ENCODE results near the gene FBXL3. TPM values are rescaled to one million over a fixed set of nuclear protein-coding genes. Genes with fewer than 3 reads are reported as not detected.

FBXL3 gene
- polyA plus RNA-seq, 1 of the 3 experiments (the other 2 are of a cell fraction): 13.6 TPM

DNA sequence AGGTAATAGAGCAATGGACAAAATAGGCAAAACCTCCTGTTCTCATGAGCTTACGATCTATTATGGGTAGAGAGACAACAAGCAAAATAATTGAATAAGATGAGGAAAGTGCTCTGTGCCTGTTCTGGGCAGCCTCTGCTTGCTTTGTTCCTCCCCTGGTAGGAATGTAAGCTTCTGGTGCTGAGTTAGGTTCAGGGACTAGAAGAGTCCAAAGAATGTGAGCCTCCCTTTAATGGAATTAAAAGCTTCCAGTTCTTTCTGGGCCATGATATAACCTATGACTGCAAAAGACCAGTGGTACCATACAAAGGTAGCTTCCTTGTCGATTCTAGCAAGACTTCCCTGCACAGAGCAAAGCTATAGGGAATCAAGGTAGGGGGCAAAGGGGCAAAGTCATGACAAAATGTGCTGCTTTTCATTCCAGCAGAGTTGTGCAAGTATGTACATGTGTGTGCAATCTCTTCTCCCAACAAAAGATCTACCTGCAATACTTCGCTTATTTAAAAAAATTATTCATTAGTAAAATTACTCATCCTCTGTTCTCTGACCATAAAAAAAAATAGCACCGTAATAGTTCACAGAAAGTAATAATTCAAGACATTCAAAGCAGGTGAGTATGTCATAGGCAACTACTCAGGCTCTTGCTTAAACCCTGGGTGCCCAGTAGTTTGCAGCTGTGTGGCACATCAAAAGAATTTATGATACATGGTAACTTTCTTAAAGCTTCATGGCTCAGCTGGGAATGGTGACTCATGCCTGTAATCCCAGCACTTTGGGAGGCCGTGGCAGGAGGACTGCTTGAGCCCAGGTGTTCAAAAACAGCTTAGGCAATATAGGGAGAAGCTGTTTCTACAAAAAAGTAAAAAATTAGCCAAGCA lies 57.2 kb downstream of the FBXL3 start (continued):
- TF ChIP-seq, protein P1, sequence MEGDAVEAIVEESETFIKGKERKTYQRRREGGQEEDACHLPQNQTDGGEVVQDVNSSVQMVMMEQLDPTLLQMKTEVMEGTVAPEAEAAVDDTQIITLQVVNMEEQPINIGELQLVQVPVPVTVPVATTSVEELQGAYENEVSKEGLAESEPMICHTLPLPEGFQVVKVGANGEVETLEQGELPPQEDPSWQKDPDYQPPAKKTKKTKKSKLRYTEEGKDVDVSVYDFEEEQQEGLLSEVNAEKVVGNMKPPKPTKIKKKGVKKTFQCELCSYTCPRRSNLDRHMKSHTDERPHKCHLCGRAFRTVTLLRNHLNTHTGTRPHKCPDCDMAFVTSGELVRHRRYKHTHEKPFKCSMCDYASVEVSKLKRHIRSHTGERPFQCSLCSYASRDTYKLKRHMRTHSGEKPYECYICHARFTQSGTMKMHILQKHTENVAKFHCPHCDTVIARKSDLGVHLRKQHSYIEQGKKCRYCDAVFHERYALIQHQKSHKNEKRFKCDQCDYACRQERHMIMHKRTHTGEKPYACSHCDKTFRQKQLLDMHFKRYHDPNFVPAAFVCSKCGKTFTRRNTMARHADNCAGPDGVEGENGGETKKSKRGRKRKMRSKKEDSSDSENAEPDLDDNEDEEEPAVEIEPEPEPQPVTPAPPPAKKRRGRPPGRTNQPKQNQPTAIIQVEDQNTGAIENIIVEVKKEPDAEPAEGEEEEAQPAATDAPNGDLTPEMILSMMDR (IDR thresholded peaks at IDR 0.05): no peak
- TF ChIP-seq, protein P2, sequence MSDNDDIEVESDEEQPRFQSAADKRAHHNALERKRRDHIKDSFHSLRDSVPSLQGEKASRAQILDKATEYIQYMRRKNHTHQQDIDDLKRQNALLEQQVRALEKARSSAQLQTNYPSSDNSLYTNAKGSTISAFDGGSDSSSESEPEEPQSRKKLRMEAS (IDR thresholded peaks at IDR 0.05; ENCODE audit: low read depth): no peak
- TF ChIP-seq EP300 (IDR thresholded peaks at IDR 0.05; ENCODE audit: borderline replicate concordance in 1 of 2, low read depth in 1 of 2, low read length in 1 of 2) (no peak), SMC3 (IDR thresholded peaks at IDR 0.05; ENCODE audit: low read depth, low read length) (no peak), NRF1 (IDR thresholded peaks at IDR 0.05; ENCODE audit: low read depth, low read length) (no peak), MXI1 (IDR thresholded peaks at IDR 0.05; ENCODE audit: low read depth, low read length) (no peak)

DNA sequence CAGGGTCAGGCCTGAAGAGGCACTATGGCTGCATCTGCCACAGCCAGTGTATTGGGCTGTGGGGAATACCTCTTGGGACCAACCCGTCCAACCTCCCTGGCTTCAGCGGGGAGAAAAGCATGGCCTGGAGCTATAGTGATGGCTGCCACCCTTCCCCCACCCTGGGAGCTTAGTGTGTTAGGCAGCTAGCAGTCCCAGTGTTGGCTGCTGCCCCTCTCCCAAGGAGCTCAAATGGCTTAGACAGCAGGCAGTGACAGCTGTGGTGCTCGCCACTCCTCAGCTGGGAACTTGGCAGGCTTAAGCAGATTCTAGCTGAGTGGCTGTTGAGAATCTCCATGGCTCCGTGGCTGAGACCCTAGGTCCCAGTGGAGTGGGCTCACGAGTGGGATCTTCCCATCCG lies 58.9 kb downstream of the FBXL3 start:
- CTCF ChIA-PET: interaction anchor here (0.6 to 5.1 kb wide), 2 partner anchors 11 to 509 kb away, joined by 3 to 34 read pairs; no protein-coding TSS in a partner anchor
- Histone ChIP-seq H3K9me2 (no peaks in the 10 kb centered on the region), H3F3A (replicated peaks; ENCODE audit: insufficient read depth) (no peaks in the 10 kb centered on the region), H4K20me1 (ENCODE audit: insufficient read depth) (no peaks in the 10 kb centered on the region), H2AFZ (ENCODE audit: low read depth) (no peak overlapping the region), H3K79me2 (ENCODE audit: insufficient read depth) (no peaks in the 10 kb centered on the region), H3K27me3 (ENCODE audit: insufficient read depth) (peaks cover 7% of the 10 kb centered on the region; the same call in 1 of the 2 replicates), H3K36me3 (replicated peaks in 1 of 2; ENCODE audit: control insufficient read depth in 1 of 2, insufficient read depth in 2 of 2, low read length in 1 of 2) (no peaks in the 10 kb centered on the region), H3K4me1 (ENCODE audit: control insufficient read depth in 1 of 2, insufficient read depth in 2 of 2, low read depth in 1 of 2, low read length in 1 of 2) (peaks cover 0 to 4% of the 10 kb centered on the region in 2 experiments; a peak in 1 of 4 replicates), H3K4me2 (no peak overlapping the region), H3K27ac (ENCODE audit: low read depth in 2 of 2, low read length in 1 of 2) (no peak overlapping the region), H3K9ac (no peak overlapping the region), H3K9me3 (no peaks in the 10 kb centered on the region), H3K4me3 (ENCODE audit: low read depth in 2 of 2, low read length in 1 of 2) (no peak overlapping the region)
- 20% methylated on average over 1 of the region's 6 CpGs for WGBS (ENCODE audit: low lambda C conversion rate)
- DNase-seq: no peak
- POLR2A ChIA-PET: no interaction called here
- TF ChIP-seq, protein P1 (IDR thresholded peaks at IDR 0.05): no peak
- TF ChIP-seq TAF1 (IDR thresholded peaks at IDR 0.05; ENCODE audit: borderline replicate concordance, low read depth, low read length) (no peak), FOXM1 (IDR thresholded peaks at IDR 0.05; ENCODE audit: low read depth) (no peak), EP300 (IDR thresholded peaks at IDR 0.05; ENCODE audit: borderline replicate concordance in 1 of 2, low read depth in 1 of 2, low read length in 1 of 2) (no peak), MXI1 (IDR thresholded peaks at IDR 0.05; ENCODE audit: low read depth, low read length) (no peak), RFX5 (IDR thresholded peaks at IDR 0.05; ENCODE audit: low read length) (no peak), YY1 (IDR thresholded peaks at IDR 0.05; ENCODE audit: low read depth) (no peak), EZH2phosphoT487 (IDR thresholded peaks at IDR 0.05; ENCODE audit: borderline replicate concordance, low read depth) (no peak), FOSL2 (IDR thresholded peaks at IDR 0.05; ENCODE audit: borderline replicate concordance, low read depth) (no peak), GABPA (IDR thresholded peaks at IDR 0.05; ENCODE audit: low read depth) (no peak)
- TF ChIP-seq, protein P3, sequence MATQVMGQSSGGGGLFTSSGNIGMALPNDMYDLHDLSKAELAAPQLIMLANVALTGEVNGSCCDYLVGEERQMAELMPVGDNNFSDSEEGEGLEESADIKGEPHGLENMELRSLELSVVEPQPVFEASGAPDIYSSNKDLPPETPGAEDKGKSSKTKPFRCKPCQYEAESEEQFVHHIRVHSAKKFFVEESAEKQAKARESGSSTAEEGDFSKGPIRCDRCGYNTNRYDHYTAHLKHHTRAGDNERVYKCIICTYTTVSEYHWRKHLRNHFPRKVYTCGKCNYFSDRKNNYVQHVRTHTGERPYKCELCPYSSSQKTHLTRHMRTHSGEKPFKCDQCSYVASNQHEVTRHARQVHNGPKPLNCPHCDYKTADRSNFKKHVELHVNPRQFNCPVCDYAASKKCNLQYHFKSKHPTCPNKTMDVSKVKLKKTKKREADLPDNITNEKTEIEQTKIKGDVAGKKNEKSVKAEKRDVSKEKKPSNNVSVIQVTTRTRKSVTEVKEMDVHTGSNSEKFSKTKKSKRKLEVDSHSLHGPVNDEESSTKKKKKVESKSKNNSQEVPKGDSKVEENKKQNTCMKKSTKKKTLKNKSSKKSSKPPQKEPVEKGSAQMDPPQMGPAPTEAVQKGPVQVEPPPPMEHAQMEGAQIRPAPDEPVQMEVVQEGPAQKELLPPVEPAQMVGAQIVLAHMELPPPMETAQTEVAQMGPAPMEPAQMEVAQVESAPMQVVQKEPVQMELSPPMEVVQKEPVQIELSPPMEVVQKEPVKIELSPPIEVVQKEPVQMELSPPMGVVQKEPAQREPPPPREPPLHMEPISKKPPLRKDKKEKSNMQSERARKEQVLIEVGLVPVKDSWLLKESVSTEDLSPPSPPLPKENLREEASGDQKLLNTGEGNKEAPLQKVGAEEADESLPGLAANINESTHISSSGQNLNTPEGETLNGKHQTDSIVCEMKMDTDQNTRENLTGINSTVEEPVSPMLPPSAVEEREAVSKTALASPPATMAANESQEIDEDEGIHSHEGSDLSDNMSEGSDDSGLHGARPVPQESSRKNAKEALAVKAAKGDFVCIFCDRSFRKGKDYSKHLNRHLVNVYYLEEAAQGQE (IDR thresholded peaks at IDR 0.05; ENCODE audit: low read depth, low read length): no peak
- TF ChIP-seq, protein P4, sequence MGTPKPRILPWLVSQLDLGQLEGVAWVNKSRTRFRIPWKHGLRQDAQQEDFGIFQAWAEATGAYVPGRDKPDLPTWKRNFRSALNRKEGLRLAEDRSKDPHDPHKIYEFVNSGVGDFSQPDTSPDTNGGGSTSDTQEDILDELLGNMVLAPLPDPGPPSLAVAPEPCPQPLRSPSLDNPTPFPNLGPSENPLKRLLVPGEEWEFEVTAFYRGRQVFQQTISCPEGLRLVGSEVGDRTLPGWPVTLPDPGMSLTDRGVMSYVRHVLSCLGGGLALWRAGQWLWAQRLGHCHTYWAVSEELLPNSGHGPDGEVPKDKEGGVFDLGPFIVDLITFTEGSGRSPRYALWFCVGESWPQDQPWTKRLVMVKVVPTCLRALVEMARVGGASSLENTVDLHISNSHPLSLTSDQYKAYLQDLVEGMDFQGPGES (IDR thresholded peaks at IDR 0.05; ENCODE audit: low read depth, low read length): no peak
- TF ChIP-seq, protein P5, sequence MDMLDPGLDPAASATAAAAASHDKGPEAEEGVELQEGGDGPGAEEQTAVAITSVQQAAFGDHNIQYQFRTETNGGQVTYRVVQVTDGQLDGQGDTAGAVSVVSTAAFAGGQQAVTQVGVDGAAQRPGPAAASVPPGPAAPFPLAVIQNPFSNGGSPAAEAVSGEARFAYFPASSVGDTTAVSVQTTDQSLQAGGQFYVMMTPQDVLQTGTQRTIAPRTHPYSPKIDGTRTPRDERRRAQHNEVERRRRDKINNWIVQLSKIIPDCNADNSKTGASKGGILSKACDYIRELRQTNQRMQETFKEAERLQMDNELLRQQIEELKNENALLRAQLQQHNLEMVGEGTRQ (IDR thresholded peaks at IDR 0.05; ENCODE audit: borderline replicate concordance, low read depth, low read length): no peak
- TF ChIP-seq, protein P6, sequence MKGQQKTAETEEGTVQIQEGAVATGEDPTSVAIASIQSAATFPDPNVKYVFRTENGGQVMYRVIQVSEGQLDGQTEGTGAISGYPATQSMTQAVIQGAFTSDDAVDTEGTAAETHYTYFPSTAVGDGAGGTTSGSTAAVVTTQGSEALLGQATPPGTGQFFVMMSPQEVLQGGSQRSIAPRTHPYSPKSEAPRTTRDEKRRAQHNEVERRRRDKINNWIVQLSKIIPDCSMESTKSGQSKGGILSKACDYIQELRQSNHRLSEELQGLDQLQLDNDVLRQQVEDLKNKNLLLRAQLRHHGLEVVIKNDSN (IDR thresholded peaks at IDR 0.05; ENCODE audit: borderline replicate concordance, low read depth): no peak
